Measurements from ENCODE around the gene RPS19.
"Not testable (repeated sequence)": the region's sequence is repeated elsewhere in the genome, so short reads cannot be mapped to it uniquely, and the experiment has no call there.

Gene RPS19

DNA sequence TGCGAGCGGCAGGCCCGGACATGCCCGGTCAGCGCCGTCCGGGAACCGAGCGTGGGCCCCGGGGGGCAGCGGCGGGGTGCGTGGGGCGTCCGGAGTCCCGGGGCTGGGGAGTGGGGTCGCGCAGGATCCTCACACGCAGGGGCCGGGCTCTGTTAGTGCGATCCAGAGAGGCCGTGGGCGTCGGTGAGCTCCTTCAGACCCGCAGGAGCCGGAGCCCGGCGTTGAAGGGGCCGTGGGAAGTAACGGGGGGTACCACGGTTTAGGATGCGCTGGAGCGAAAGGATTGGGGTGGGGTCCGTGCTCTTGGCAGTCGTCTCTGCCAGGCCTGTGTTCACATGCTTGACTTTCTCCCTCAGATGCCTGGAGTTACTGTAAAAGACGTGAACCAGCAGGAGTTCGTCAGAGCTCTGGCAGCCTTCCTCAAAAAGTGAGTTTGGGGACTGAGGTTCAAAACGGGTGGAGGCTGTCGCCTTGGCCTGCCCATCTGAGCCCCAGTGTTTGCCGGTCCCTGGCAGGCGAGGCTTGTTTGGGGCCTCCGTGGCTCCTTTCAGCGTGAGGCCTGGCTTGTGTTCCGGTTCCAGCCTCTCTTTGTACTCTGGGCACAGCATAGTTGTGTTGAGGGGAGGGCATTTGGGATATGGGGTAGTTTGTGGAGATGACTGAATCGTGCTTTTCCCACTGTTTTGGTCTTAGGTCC, 512 bp downstream of the RPS19 start:
- DNase-seq, result no peak

DNA sequence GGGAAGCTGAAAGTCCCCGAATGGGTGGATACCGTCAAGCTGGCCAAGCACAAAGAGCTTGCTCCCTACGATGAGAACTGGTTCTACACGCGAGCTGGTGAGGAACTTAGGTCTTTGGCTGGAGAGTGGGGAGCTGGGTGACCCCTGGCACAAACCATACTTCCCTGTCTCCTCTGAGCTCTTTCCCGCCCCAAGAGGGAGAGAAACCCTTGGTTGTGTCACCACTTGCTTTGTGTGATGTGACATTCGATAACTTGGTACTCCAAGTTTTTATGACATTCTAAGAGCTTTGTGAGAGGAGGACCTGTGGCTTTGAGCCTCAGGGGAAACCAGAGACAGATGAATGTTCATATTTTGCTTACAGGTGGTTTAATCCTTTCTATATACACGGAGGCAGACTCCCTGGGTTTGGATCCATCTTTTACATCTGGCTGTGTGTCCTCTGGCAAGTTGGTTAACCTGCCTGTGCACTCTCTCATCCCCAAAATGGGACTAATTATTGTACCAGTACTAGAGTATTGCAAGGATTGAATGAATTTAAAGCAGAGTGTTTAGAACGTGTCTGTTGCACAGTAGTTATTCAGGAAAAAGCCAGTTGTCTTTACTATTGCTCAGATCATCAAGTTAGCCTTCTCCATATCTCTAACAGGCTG, 1.2 kb downstream of the RPS19 start:
- DNase-seq, result no peak

- DNase-seq, result no peak
Observed at GRCh38 chr19:41861846-41862245, 1.8 kb downstream of the RPS19 start.

DNA sequence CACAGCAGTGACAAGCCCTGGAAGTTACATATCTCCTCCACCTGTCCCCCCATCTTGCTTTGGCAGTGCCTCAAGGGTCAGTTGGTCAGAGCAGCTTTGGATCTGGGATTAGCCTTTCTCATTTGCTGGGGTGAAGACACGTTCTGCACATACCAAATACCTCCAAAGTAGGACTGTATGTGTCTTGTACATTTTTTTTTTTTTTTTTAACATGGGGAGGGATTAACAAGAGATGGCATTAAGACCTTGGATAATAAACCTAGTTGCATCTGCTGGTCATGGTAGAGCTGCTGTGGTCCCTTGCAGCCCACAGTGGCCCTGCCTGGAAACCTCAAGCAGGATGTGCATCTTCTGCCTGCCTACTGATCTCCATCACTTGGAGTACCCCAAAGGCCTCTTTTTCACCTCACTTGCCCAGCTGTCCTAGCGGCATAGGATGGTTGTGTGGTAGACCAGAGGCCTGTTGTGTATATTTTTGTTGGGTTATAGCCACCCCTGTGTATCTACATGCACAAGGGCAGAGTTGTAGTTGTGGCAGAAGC, 2.5 kb downstream of the RPS19 start:
- DNase-seq, result no peak

GRCh38 chr19:41863209-41863931, 3.3 kb downstream of the RPS19 start:
- no peak for DNase-seq

GRCh38 chr19:41864374-41864773, 4.3 kb downstream of the RPS19 start:
- DNase-seq, result no peak

DNA sequence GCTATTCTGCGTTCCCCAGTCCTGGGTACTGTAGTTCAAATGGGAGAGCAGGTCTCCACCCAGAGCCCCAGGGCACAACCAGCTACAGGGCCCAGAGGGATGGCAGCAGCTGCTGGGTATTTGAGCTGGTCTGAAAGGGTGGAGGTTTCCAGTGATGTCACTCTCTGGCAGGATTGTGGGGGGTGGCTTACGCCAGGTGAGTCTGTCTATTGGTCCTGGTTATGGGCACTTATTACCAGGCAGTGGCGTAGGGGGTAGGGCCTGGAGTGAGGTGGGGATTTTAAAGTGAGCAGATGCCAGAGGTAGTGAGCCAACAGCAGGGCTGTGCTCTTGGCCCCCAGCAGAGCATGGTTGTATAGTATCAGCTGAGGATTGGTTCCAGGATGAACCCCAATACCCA, 6.2 kb downstream of the RPS19 start:
- no peak for DNase-seq

- no peak for DNase-seq
Observed at GRCh38 chr19:41868120-41868988, 8.3 kb downstream of the RPS19 start.

GRCh38 chr19:41868989-41869300, 8.9 kb downstream of the RPS19 start:
- DNase-seq, result no peak

DNA sequence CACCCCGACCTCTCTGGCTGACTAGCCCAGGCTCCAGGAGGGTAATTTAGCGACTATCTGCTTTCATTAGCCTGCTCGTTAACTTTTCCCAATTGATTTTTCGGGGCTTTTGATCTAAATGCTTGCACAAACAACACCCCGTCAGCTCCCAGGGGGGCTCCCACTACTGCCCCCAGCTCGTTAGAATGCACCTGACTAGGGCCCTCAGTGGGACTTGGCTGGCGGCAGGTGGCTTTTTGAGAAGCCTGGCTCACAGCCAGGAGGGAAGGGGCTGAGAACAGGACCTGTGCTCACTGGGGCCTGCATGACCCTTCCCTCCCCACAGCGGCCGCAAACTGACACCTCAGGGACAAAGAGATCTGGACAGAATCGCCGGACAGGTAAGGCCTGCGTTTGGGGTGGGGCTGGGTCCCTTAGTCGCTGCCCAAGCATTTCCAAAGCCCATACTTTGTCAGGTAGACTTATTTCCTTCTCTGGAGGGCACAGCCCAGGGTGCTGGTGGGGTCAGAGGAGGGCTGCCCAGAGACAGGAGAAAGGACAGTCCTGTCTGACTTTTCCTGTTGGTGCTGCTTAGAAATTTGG, 9.4 kb downstream of the RPS19 start:
- DNase-seq, result no peak

DNA sequence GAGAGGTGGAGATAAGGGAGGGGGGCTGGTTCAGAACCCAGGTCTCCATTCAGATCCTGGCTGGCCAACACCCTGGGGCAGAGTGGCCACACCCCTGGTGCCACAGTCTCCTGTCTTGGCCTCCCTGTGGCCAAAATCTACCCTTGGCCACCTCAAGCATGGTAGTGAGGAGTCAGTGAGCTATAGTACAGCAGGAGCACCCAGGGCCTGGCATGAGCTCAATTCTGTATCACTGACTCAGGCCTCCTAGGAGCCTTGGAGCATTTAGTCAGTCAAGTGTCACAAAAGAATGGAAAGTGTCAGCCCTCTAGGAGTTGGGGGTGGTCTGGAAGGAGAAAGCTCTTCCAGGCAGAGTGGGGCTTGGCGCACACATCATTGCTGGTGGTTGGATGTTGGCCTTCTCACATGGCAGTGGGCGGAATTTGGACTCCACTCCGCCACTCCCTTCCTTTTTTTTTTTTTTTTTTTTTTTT, 10.4 kb downstream of the RPS19 start:
- no peak for DNase-seq

DNA sequence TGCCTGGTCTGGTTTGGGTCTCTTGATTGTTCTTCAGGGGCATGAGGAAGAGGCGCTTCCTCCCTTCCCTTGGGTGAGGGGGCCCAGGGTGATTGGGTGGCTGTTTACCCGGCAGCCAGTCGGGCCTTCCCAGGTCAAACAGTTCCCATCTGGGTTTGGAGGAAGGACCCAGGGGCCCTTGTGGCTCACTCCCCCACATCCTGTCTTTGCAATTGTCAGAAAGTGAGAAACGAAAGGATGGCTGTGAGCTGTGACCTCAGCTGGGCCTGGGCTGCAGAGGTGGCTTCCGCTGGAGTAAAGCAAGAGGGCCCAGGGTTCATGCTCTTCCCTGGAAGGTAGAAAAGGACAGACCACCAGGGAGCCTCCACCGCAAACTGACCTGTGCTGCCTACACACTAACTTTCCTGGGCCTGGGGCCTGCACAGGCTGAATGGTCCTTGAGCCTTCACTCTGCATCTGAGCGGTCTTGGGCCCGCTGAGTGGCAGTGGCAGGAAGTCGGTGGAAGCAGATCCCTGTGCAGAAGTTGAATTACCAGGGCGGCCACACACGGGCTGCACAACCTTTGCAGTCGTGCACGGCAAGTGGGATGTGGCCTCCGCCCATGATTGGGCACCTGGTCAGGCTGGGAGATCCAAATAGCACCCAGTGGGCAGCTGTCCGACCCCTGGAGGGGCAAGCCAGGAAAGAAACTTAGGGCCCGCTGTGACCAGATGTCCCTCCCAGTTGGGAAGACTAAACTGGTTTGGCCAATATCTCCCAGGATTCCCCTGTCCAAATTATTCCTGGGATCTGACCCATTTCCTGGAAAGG, 11.7 kb downstream of the RPS19 start:
- peak; percentile 64 to 70 for DNase-seq

- DNase-seq, result no peak
Observed at GRCh38 chr19:41872384-41872774, 12.3 kb downstream of the RPS19 start.

DNA sequence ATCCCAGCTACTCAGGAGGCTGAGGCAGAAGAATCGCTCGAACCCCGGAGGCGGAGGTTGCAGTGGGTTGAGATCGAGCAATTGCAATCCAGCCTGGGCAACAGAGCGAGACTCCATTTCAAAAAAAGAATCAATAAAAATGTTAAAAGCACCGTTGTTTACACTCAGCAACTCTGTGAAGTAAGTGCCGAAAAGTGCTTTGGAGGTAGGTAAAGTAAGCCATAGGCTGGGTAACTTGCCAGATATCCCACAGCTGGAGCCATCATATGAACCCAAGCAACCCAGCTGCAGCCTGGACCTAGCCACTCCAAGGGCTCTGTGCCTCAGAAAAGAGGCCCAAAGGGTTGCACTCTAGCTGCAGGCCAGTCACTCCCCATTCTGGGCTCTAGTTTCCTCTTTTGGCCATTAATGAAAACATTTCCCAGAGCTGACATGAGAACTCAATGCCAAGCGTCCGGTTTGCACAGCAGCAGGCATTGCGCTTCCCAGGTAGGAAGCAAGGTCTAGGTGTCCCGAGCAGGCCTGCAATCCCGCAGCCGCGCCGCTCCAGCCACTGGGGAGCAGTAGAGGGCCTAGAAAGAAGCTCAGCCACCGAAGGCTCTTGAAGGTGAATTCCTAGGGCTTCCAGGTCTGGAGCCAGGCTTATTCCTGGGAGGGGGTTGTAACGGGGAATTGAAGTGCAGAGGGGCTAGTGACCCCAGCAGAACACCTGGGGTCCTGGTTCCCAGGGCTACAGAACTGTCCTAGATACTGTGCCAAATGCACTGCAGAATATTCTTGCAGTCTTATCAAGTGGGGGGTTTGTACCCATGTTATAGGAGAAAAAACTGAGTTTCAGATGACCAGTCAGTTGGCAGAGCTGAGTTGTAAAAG, 13.0 kb downstream of the RPS19 start:
- DNase-seq, result peak; percentile 68 to 69

GRCh38 chr19:41875973-41876372, 15.9 kb downstream of the RPS19 start:
- DNase-seq, result not testable (repeated sequence)

DNA sequence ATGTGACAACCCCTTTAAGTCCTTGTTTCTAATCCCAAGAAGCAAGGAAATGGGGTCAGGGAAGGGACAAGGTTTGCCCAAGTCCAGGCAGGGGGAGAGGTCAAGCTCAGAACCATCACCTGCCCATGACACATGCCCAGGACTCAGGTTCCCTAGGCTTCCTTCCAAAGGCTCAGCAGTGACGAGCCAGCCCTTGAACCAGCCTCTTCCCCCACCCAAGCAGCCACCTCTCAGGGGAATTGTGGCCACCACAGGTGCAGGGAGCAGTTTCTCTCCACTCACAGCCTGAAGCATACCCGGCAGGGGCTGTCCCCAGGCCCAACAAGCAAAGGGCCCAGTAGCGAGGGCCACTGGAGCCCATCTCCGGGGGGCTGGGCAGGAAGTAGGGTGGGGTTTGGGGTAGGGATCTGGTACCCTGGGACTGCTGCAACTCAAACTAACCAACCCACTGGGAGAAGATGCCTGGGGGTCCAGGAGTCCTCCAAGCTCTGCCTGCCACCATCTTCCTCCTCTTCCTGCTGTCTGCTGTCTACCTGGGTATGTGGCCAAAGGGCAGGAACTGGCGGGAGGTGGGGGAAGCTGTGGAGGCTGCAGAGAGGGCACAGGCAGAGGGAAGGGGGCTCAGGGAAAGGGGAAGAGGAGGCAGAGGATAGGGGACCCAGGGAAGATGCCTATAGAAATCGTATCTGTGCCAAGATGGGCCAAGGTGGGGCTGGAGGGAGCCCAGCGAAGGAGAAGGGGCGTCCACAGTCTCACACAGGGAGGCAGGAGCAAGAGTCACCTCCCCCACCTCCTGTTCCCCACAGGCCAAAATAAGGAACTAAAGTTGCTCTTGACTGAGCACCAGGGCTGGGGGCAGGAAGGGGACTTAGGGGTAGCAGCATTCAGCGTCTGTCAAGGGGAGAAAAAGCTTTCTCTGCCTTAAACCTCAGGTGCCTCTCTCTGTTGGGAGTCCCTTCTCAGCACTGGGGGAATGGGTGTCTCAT, 17.1 kb downstream of the RPS19 start, which contains the start of gene CD79A:
Gene CD79A, plus strand, starts transcription at position 433 of the 986 bp plus-strand sequence. Its CDS starts 26 bp downstream, at position 459.
- DNase-seq, result peak in 1 of 2 donors; percentile 90

- DNase-seq, result peak in 1 of 2 donors; percentile 54
Observed at GRCh38 chr19:41877916-41878905, 18.2 kb downstream of the RPS19 start.

GRCh38 chr19:41879080-41879479, 19.0 kb downstream of the RPS19 start:
- DNase-seq, result no peak

Data from CD4-positive, alpha-beta T cell treated with Interleukin-1 beta for 1 hour (primary cell).